ENCODE results near the gene AKAP6.

DNA sequence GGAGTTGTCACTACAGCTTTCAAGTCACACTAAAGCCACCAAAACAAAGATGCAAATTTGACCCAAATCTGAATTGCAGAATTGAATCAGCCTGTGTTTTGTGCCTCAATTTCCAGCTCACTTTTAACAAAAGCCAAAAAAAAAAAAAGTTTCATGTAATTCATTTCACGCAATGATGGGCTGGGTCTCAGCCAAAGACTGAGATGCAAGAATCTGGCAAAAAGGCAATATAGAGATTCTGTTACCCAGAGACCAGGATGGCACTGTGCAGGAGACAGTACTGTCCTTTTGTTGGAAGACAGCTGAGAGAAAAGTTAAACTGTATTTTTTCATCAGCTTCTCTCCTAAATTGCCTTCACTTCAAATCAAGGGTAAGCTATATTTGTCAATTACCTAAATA, 403.9 kb downstream of the AKAP6 start:
- no peak for TF ChIP-seq POLR2A (IDR thresholded peaks at IDR 0.05)
- TF ChIP-seq, protein P1, sequence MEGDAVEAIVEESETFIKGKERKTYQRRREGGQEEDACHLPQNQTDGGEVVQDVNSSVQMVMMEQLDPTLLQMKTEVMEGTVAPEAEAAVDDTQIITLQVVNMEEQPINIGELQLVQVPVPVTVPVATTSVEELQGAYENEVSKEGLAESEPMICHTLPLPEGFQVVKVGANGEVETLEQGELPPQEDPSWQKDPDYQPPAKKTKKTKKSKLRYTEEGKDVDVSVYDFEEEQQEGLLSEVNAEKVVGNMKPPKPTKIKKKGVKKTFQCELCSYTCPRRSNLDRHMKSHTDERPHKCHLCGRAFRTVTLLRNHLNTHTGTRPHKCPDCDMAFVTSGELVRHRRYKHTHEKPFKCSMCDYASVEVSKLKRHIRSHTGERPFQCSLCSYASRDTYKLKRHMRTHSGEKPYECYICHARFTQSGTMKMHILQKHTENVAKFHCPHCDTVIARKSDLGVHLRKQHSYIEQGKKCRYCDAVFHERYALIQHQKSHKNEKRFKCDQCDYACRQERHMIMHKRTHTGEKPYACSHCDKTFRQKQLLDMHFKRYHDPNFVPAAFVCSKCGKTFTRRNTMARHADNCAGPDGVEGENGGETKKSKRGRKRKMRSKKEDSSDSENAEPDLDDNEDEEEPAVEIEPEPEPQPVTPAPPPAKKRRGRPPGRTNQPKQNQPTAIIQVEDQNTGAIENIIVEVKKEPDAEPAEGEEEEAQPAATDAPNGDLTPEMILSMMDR (IDR thresholded peaks at IDR 0.05), result no peak
